Hepatocyte (in vitro differentiated cells): ENCODE data around the gene DIP2C. TPM values are rescaled to one million over a fixed set of nuclear protein-coding genes. Genes with fewer than 3 reads are reported as not detected.
"Not testable (repeated sequence)": the region's sequence is repeated elsewhere in the genome, so short reads cannot be mapped to it uniquely, and the experiment has no call there.

Experiments
- DNase-seq: peaks from one replicate; pipeline ENCODE4 v3.0.0-alpha.2; 2016; ENCODE audit warnings: low spot score
- H2AFZ ChIP-seq: fragments of 200-600 bp; sonication (generic); 2 replicates; pipeline ENCODE4 v1.6.0; 2016; ENCODE audit warnings: antibody characterized with exemption, mild to moderate bottlenecking
- H3K27ac ChIP-seq: fragments of 200-600 bp; sonication (generic); 2 replicates; pipeline ENCODE4 v1.5.1; 2016; ENCODE audit warnings: mild to moderate bottlenecking
- H3K27me3 ChIP-seq: fragments of 200-600 bp; sonication (generic); 2 replicates; pipeline ENCODE4 v1.6.1; 2016
- H3K36me3 ChIP-seq: fragments of 200-600 bp; sonication (generic); replicated peaks from 2 replicates; pipeline ENCODE4 v1.5.1; 2016; ENCODE audit warnings: low read depth; ENCODE audit not compliant: insufficient read depth
- H3K4me1 ChIP-seq: fragments of 200-600 bp; sonication (generic); 2 replicates; pipeline ENCODE4 v1.5.1; 2016; ENCODE audit warnings: mild to moderate bottlenecking, moderate library complexity; ENCODE audit not compliant: insufficient read depth
- H3K4me2 ChIP-seq: fragments of 200-600 bp; sonication (generic); 2 replicates; pipeline ENCODE4 v1.6.0; 2016
- H3K4me3 ChIP-seq: fragments of 200-600 bp; sonication (generic); 2 replicates; pipeline ENCODE4 v1.5.1; 2016; ENCODE audit warnings: mild to moderate bottlenecking
- H3K79me2 ChIP-seq: fragments of 200-600 bp; sonication (generic); 2 replicates; pipeline ENCODE4 v1.6.0; 2017; ENCODE audit warnings: mild to moderate bottlenecking
- H3K9me2 ChIP-seq: fragments of 200-600 bp; sonication (generic); replicated peaks from 2 replicates; pipeline ENCODE4 v1.6.0; 2017; ENCODE audit warnings: mild to moderate bottlenecking; ENCODE audit not compliant: insufficient read depth
- H3K9me3 ChIP-seq: fragments of 200-600 bp; sonication (generic); 2 replicates; pipeline ENCODE4 v1.5.1; 2016; ENCODE audit warnings: low read depth, mild to moderate bottlenecking
- H4K20me1 ChIP-seq: fragments of 200-600 bp; sonication (generic); 2 replicates; pipeline ENCODE4 v1.6.0; 2016; ENCODE audit warnings: mild to moderate bottlenecking; ENCODE audit not compliant: insufficient read depth, poor library complexity, severe bottlenecking
- EZH2 ChIP-seq: fragments of 200-600 bp; sonication (generic); IDR thresholded peaks from 2 replicates; pipeline ENCODE4 v1.6.1; 2016; ENCODE audit warnings: antibody characterized with exemption, mild to moderate bottlenecking, borderline replicate concordance
- EZH2phosphoT487 ChIP-seq: fragments of 200-600 bp; sonication (generic); IDR thresholded peaks from one replicate; pipeline ENCODE4 v1.6.1; 2018; ENCODE audit warnings: antibody characterized with exemption, mild to moderate bottlenecking, low read depth, moderate library complexity; ENCODE audit not compliant: unreplicated experiment, severe bottlenecking
- WGBS: methylation state at CpG from one replicate; pipeline ENCODE4 v1.1.6; 2016; ENCODE audit warnings: low lambda C conversion rate; ENCODE audit errors: missing lambda C conversion rate; 5-methylcytosine and 5-hydroxymethylcytosine counted together
- polyA plus RNA-seq: library from polyadenylated mRNA; unstranded; fragments of >200 nt; fragmentation: Nextera tagmentation; extraction: Ambion mirVana; gene quantifications from 2 replicates; pipeline ENCODE4 v1.2.1, GENCODE V29; 2016
- total RNA-seq: library from RNA; depleted of rRNA; stranded (reverse); fragments of >200 nt; gene quantifications from 2 replicates; pipeline ENCODE4 v1.2.3, GENCODE V29; 2014
- TF ChIP-seq, protein P1 (sequence below): fragments of 200-600 bp; sonication (generic); IDR thresholded peaks from 2 replicates; pipeline ENCODE4 v1.5.1; 2016; ENCODE audit warnings: antibody characterized with exemption, mild to moderate bottlenecking; ENCODE audit not compliant: poor library complexity

DIP2C gene
- total and polyA plus RNA-seq, 2 experiments from 2014 or later: 11.1 to 12.8 TPM

DNA sequence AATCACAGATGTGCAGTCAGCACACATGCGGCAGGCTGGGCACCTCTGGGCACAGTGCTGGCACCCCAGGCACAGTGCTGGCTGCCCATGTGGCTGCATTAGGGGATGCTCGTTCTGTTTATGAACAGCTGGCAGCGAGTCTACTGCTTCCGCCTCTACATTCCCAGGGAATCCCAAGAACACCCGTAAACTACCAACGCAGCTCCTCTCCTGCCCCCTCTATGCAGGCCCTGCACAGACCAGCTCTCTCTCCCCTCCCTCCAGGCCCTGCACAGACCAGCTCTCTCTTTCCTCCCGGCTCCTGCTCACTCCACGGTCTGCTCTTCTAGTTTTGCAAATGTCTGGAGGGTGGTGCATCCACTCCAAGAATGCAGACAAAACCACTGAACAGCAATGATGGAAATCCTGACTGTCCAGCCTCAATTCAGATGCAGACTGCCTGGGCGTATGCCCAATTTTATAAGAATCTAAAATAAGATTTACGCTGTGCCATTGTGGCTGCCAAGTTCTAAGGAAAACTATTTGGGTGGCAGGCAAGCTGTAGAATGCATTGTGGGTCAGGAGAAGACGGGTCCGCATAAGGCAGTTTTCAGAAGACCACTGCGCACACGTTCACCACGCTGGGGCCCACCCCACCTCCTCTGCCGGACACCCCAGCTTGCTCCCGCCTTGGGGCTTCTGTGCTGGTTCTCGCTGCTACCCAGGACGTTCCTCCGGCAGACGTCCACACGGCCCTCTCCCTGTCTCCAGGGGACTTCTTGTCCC lies 319.6 kb downstream of the DIP2C start:
- DNase-seq: peak; percentile 59
- Histone ChIP-seq H3K79me2 (no peaks in the 10 kb centered on the region), H3K4me2 (peak overlapping the region; percentile 30), H4K20me1 (no peaks in the 10 kb centered on the region), H3K27me3 (no peaks in the 10 kb centered on the region), H3K9me3 (no peaks in the 10 kb centered on the region), H3K9me2 (no peaks in the 10 kb centered on the region), H3K36me3 (peaks cover 5% of the 10 kb centered on the region), H2AFZ (no peak overlapping the region), H3K4me3 (no peak overlapping the region), H3K4me1 (peaks cover 57% of the 10 kb centered on the region), H3K27ac (peak overlapping the region; percentile 49)
- TF ChIP-seq EZH2phosphoT487: no peak
- TF ChIP-seq EZH2: no peak
- WGBS: 73% methylated on average over 20 of the region's 22 CpGs

DNA sequence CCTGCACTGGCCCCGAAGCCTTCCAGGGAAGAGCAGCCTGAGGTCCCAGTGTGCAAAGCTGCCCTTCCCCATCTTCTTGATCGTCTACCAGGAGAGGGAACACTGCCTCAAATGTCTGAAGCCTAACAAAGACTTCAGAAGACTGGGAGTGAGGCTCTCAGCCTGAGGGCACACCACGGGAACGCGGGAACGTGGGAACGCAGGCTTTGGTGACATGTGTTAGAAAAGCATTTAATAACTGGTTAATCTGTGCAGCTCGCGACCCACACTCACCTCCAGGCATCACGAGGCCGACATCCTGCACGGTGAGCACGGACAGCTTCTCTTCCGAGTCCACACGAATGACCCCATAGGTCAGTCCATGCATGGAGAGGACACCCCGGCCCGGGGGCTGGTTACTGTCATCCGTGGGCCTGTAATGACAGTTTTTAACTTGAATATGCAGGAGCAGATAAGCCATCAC lies 320.2 kb downstream of the DIP2C start:
- Histone ChIP-seq H3K79me2 (no peaks in the 10 kb centered on the region), H3K36me3 (peaks cover 5% of the 10 kb centered on the region)
- 74% methylated on average over 18 of the region's 18 CpGs for WGBS

DNA sequence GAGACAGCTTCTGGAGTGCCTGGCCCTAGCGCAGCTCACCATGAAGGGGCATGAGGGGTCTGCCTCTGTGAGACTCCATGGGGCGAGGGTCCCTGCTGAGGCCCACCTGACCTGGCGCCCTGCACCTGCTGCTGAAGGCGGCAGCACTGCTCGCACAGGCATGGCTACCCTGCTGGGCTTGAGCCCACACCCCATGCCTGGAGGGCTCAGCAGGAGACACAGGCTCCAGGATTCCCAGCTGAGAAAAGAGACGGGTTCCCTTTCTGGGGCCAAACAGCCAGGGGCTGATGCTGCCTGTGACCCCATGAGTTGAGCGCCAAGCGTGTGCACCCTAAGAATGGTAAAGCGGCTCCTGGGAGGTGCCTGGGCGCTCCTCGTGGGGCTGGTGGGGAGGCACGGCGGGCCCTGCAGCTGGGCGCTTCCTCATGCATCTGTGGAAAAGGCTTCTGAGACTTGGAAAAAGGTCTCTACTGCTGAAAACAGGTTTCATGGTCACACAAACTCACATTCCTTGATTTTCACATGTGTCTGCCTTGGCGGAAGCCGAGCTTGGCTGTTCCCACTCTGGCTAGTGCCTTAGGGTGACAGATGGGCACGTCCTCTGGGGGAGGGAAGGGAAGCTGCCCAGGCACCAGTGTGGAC lies 320.8 kb downstream of the DIP2C start:
- 97% methylated on average over 17 of the region's 17 CpGs for WGBS
- Histone ChIP-seq H3K4me2 (no peak overlapping the region), H3K4me1 (peaks cover 46% of the 10 kb centered on the region), H3K27me3 (no peaks in the 10 kb centered on the region), H3K27ac (peak overlapping the region; percentile 46), H3K36me3 (peaks cover 5% of the 10 kb centered on the region), H3K9me2 (no peaks in the 10 kb centered on the region), H4K20me1 (no peaks in the 10 kb centered on the region), H3K79me2 (no peaks in the 10 kb centered on the region), H3K4me3 (no peak overlapping the region), H3K9me3 (no peaks in the 10 kb centered on the region), H2AFZ (no peak overlapping the region)
- DNase-seq: no peak
- TF ChIP-seq, protein P1, sequence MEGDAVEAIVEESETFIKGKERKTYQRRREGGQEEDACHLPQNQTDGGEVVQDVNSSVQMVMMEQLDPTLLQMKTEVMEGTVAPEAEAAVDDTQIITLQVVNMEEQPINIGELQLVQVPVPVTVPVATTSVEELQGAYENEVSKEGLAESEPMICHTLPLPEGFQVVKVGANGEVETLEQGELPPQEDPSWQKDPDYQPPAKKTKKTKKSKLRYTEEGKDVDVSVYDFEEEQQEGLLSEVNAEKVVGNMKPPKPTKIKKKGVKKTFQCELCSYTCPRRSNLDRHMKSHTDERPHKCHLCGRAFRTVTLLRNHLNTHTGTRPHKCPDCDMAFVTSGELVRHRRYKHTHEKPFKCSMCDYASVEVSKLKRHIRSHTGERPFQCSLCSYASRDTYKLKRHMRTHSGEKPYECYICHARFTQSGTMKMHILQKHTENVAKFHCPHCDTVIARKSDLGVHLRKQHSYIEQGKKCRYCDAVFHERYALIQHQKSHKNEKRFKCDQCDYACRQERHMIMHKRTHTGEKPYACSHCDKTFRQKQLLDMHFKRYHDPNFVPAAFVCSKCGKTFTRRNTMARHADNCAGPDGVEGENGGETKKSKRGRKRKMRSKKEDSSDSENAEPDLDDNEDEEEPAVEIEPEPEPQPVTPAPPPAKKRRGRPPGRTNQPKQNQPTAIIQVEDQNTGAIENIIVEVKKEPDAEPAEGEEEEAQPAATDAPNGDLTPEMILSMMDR: no peak
- TF ChIP-seq EZH2 (no peak), EZH2phosphoT487 (no peak)

More for the DNA sequence above, 320.2 kb downstream of the DIP2C start:
- DNase-seq: no peak
- TF ChIP-seq, protein P1: no peak
- no peak for TF ChIP-seq EZH2
- no peak for TF ChIP-seq EZH2phosphoT487
- no peaks in the 10 kb centered on the region for H3K9me3 ChIP-seq
- no peaks in the 10 kb centered on the region for H4K20me1 ChIP-seq
- no peaks in the 10 kb centered on the region for H3K9me2 ChIP-seq
- H3K4me3 ChIP-seq: no peak overlapping the region
- H2AFZ ChIP-seq: no peak overlapping the region
- peak overlapping the region; percentile 46 for H3K27ac ChIP-seq
- no peaks in the 10 kb centered on the region for H3K27me3 ChIP-seq
- peak overlapping the region; percentile 30 for H3K4me2 ChIP-seq
- H3K4me1 ChIP-seq: peaks cover 51% of the 10 kb centered on the region

DNA sequence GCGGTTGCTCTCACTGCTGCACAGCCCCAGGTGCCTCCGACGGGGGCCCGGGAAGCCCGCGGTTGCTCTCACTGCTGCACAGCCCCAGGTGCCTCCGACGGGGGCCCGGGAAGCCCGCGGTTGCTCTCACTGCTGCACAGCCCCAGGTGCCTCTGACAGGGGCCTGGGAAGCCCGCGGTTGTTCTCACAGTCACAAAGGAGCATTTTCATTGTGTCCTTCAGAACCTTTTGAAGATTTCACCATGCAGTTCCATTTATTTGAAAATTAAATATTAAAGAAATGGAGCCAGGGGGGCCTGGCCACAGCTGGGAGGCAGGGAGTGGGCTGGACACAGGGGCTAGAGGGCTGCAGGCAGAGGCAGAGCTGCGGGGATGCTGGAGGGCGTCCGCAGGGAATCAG lies 321.4 kb downstream of the DIP2C start:
- WGBS: 88% methylated on average over 10 of the region's 16 CpGs
- DNase-seq, H2AFZ ChIP-seq, H3K27me3 ChIP-seq, H3K36me3 ChIP-seq, H4K20me1 ChIP-seq, H3K9me2 ChIP-seq, H3K27ac ChIP-seq, H3K79me2 ChIP-seq, H3K4me2 ChIP-seq, H3K4me3 ChIP-seq, H3K9me3 ChIP-seq: not testable (repeated sequence)
- H3K4me1 ChIP-seq: peaks cover 43% of the 10 kb centered on the region
